ENCODE measurements around the gene PRSS8. TPM values are rescaled to one million over a fixed set of nuclear protein-coding genes. Genes with fewer than 3 reads are reported as not detected.

Gene PRSS8
- total RNA-seq, 1 donor from 2014 or later, result 103 TPM

GRCh38 chr16:31087971-31088370 lies 47.6 kb downstream of the PRSS8 start:
- intact Hi-C loops (cut with DNase I), result no loop called here
- peaks cover 23% of the 10 kb centered on the region for H3K36me3 ChIP-seq
- ATAC-seq (no peak), DNase-seq (no peak)
- H3K27me3 ChIP-seq, result no peaks in the 10 kb centered on the region
- no peaks in the 10 kb centered on the region for H3K9me3 ChIP-seq
- TF ChIP-seq, protein P1, sequence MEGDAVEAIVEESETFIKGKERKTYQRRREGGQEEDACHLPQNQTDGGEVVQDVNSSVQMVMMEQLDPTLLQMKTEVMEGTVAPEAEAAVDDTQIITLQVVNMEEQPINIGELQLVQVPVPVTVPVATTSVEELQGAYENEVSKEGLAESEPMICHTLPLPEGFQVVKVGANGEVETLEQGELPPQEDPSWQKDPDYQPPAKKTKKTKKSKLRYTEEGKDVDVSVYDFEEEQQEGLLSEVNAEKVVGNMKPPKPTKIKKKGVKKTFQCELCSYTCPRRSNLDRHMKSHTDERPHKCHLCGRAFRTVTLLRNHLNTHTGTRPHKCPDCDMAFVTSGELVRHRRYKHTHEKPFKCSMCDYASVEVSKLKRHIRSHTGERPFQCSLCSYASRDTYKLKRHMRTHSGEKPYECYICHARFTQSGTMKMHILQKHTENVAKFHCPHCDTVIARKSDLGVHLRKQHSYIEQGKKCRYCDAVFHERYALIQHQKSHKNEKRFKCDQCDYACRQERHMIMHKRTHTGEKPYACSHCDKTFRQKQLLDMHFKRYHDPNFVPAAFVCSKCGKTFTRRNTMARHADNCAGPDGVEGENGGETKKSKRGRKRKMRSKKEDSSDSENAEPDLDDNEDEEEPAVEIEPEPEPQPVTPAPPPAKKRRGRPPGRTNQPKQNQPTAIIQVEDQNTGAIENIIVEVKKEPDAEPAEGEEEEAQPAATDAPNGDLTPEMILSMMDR (IDR thresholded peaks at IDR 0.05), result no peak
- H3K4me3 ChIP-seq, result no peak overlapping the region
- H3K4me1 ChIP-seq, result no peaks in the 10 kb centered on the region
- H3K27ac ChIP-seq, result no peak overlapping the region

DNA sequence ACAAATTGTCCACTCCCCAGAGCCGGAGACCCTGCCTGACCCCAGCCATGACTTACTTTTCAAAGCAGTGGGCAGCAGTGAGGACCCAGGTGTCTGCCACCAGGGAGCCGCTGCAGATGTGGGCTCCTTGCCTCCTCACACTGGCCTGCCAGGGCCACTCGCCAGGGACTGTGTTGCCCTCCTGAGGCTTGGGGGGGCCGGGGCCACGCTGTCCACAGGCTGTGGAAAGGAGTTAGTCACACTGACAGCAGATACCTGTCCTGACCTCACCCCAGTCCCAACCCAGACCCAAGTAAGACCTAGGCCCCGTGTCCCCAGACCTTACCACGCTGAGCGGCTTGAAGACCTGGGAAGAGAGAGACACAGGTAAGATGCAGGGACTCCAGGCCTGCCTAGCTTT lies 48.0 kb downstream of the PRSS8 start:
- DNase-seq (no peak), ATAC-seq (no peak)
- no peaks in the 10 kb centered on the region for H3K27me3 ChIP-seq
- H3K36me3 ChIP-seq, result peaks cover 28% of the 10 kb centered on the region
- no peaks in the 10 kb centered on the region for H3K9me3 ChIP-seq
- H3K4me3 ChIP-seq, result no peak overlapping the region
- no peak overlapping the region for H3K27ac ChIP-seq
- intact Hi-C loops (cut with DNase I), result no loop called here
- no peaks in the 10 kb centered on the region for H3K4me1 ChIP-seq
- TF ChIP-seq, protein P1 (IDR thresholded peaks at IDR 0.05), result no peak

DNA sequence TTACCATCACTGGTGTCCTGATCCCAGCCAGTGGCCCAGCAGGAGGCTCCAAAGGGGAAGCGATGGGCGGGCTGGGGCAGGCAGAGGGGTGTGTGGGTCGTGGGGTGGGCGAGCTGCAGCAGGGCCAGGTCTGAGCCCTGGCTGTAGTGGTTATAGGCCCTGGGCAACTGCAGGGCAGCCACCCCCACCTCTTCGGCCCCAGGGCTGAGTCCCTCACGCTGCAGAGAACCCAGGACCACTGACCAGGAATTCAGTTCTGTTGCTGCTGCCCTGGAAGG lies 49.0 kb downstream of the PRSS8 start:
- no peaks in the 10 kb centered on the region for H3K27me3 ChIP-seq
- no peak for ATAC-seq
- no peak overlapping the region for H3K27ac ChIP-seq
- H3K4me3 ChIP-seq, result no peak overlapping the region
- TF ChIP-seq, protein P1 (IDR thresholded peaks at IDR 0.05), result no peak
- intact Hi-C loops (cut with DNase I), result no loop called here
- H3K4me1 ChIP-seq, result no peaks in the 10 kb centered on the region
- no peaks in the 10 kb centered on the region for H3K9me3 ChIP-seq
- DNase-seq, result no peak
- H3K36me3 ChIP-seq, result peaks cover 32% of the 10 kb centered on the region

- Histone ChIP-seq H3K9me3 (no peaks in the 10 kb centered on the region), H3K36me3 (peaks cover 32% of the 10 kb centered on the region), H3K4me3 (no peak overlapping the region), H3K27me3 (no peaks in the 10 kb centered on the region), H3K27ac (no peak overlapping the region), H3K4me1 (no peaks in the 10 kb centered on the region)
- TF ChIP-seq, protein P1 (IDR thresholded peaks at IDR 0.05), result no peak
- DNase-seq, result no peak
- intact Hi-C loops (cut with DNase I), result no loop called here
- ATAC-seq, result no peak
These were observed 49.5 kb downstream of the PRSS8 start for GRCh38 chr16:31085873-31086628.

DNA sequence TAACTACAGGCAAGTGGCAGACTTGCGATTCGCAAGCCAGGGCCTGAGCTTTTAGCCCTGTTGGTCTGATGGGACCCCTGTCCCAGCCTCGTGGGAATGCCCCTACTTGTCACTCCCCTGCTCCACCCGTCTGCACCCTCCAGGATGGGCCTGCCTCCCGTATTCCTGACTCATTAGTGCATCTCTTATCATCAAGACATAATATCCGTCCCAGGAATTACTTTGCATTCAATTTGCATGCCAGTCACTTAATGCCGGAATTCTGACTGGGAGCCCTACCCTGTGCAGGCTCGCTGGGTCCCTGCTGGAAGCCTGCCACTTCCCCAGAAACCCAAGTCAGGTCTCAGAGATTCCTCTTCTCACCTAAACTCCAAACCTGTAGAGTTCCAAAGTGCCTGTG lies 50.1 kb downstream of the PRSS8 start:
- ATAC-seq (no peak), DNase-seq (no peak)
- H3K27ac ChIP-seq, result no peak overlapping the region
- intact Hi-C loops (cut with DNase I), result no loop called here
- H3K4me1 ChIP-seq, result no peaks in the 10 kb centered on the region
- TF ChIP-seq, protein P1 (IDR thresholded peaks at IDR 0.05), result no peak
- no peaks in the 10 kb centered on the region for H3K9me3 ChIP-seq
- H3K27me3 ChIP-seq, result no peaks in the 10 kb centered on the region
- H3K4me3 ChIP-seq, result no peak overlapping the region
- H3K36me3 ChIP-seq, result peaks cover 32% of the 10 kb centered on the region
